ENCODE results near the gene SYNDIG1. TPM values are rescaled to one million over a fixed set of nuclear protein-coding genes. Genes with fewer than 3 reads are reported as not detected.

Gene SYNDIG1
- polyA plus RNA-seq, 4 donors = 0.90 to 2.0 (median 1.9) TPM; not detected in 1

- H3K9me3 ChIP-seq (ENCODE audit: control insufficient read depth in 2 of 2, insufficient read depth in 1 of 2, low read depth in 1 of 2, low read length in 1 of 2) = no peaks in the 10 kb centered on the region
- no peak overlapping the region for H3K4me3 ChIP-seq (ENCODE audit: low read depth in 1 of 3, low read length in 3 of 3)
- 88 to 96% (median 93%) methylated on average over 8 to 9 of the region's 9 CpGs for WGBS, 3 donors
- no peaks in the 10 kb centered on the region for H3K4me1 ChIP-seq (ENCODE audit: control insufficient read depth in 3 of 3, insufficient read depth in 2 of 3, low read depth in 1 of 3, low read length in 2 of 3)
- H3K27me3 ChIP-seq (ENCODE audit: control insufficient read depth in 3 of 3, insufficient read depth in 3 of 3, low read length in 3 of 3) = no peaks in the 10 kb centered on the region
- no peak overlapping the region for H3K27ac ChIP-seq (ENCODE audit: low read depth in 1 of 3, low read length in 2 of 3)
- FAIRE-seq (no peak), DNase-seq (no peak)
- H3K36me3 ChIP-seq (ENCODE audit: control insufficient read depth in 3 of 3, insufficient read depth in 2 of 3, low read depth in 1 of 3, low read length in 3 of 3) = no peaks in the 10 kb centered on the region
These were observed 198.9 kb downstream of the SYNDIG1 start for GRCh38 chr20:24668384-24668702.

GRCh38 chr20:24668791-24669190, 199.4 kb downstream of the SYNDIG1 start:
- 69 to 89% (median 79%) methylated on average over 5 of the region's 5 CpGs for WGBS, 3 donors
- FAIRE-seq (no peak), DNase-seq (no peak)
- Histone ChIP-seq H3K4me3 (ENCODE audit: low read depth in 1 of 3, low read length in 3 of 3) (no peak overlapping the region), H3K9me3 (ENCODE audit: control insufficient read depth in 2 of 2, insufficient read depth in 1 of 2, low read depth in 1 of 2, low read length in 1 of 2) (no peaks in the 10 kb centered on the region), H3K27me3 (ENCODE audit: control insufficient read depth in 3 of 3, insufficient read depth in 3 of 3, low read length in 3 of 3) (no peaks in the 10 kb centered on the region), H3K4me1 (ENCODE audit: control insufficient read depth in 3 of 3, insufficient read depth in 2 of 3, low read depth in 1 of 3, low read length in 2 of 3) (no peaks in the 10 kb centered on the region), H3K36me3 (ENCODE audit: control insufficient read depth in 3 of 3, insufficient read depth in 2 of 3, low read depth in 1 of 3, low read length in 3 of 3) (no peaks in the 10 kb centered on the region), H3K27ac (ENCODE audit: low read depth in 1 of 3, low read length in 2 of 3) (no peak overlapping the region)

DNA sequence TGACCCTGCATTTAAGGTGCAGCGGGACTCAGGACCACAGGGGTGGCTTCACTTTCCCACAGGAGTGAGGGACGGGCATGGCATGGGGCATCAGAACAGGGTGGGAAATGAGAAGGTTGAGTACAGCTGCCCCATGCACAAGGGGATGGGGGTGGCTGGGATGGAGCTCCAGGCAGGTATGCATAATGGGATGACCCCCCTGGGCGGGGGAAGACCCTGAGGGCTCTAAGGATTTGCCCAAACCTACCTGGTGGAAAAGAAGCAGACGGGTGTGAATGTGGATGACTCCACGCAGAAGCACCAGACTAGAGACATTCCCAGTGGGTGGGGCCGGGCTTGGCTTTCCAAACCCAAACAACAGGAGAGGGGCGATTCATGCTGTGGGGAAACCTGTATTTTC, 200.3 kb downstream of the SYNDIG1 start:
- H3K27me3 ChIP-seq (ENCODE audit: control insufficient read depth in 3 of 3, insufficient read depth in 3 of 3, low read length in 3 of 3) = peaks cover 0 to under 1% (median 0%) of the 10 kb centered on the region in 3 donors
- H3K9me3 ChIP-seq (ENCODE audit: control insufficient read depth in 2 of 2, insufficient read depth in 1 of 2, low read depth in 1 of 2, low read length in 1 of 2) = no peaks in the 10 kb centered on the region
- no peaks in the 10 kb centered on the region for H3K4me1 ChIP-seq (ENCODE audit: control insufficient read depth in 3 of 3, insufficient read depth in 2 of 3, low read depth in 1 of 3, low read length in 2 of 3)
- DNase-seq (no peak), FAIRE-seq (no peak)
- no peaks in the 10 kb centered on the region for H3K36me3 ChIP-seq (ENCODE audit: control insufficient read depth in 3 of 3, insufficient read depth in 2 of 3, low read depth in 1 of 3, low read length in 3 of 3)
- 59 to 77% (median 72%) methylated on average over 7 of the region's 7 CpGs for WGBS, 3 donors
- no peak overlapping the region for H3K27ac ChIP-seq (ENCODE audit: low read depth in 1 of 3, low read length in 2 of 3)
- H3K4me3 ChIP-seq (ENCODE audit: low read depth in 1 of 3, low read length in 3 of 3) = no peak overlapping the region

- no peaks in the 10 kb centered on the region for H3K9me3 ChIP-seq (ENCODE audit: control insufficient read depth in 2 of 2, insufficient read depth in 1 of 2, low read depth in 1 of 2, low read length in 1 of 2)
- FAIRE-seq = no peak
- WGBS, 3 donors = 75 to 85% (median 78%) methylated on average over 10 of the region's 10 CpGs
- H3K4me1 ChIP-seq (ENCODE audit: control insufficient read depth in 3 of 3, insufficient read depth in 2 of 3, low read depth in 1 of 3, low read length in 2 of 3) = no peaks in the 10 kb centered on the region
- peaks cover 0 to 2% (median 0%) of the 10 kb centered on the region in 3 donors for H3K27me3 ChIP-seq (ENCODE audit: control insufficient read depth in 3 of 3, insufficient read depth in 3 of 3, low read length in 3 of 3)
- no peak overlapping the region for H3K4me3 ChIP-seq (ENCODE audit: low read depth in 1 of 3, low read length in 3 of 3)
- no peak overlapping the region for H3K27ac ChIP-seq (ENCODE audit: low read depth in 1 of 3, low read length in 2 of 3)
- H3K36me3 ChIP-seq (ENCODE audit: control insufficient read depth in 3 of 3, insufficient read depth in 2 of 3, low read depth in 1 of 3, low read length in 3 of 3) = no peaks in the 10 kb centered on the region
- DNase-seq = no peak
These were observed 201.0 kb downstream of the SYNDIG1 start for GRCh38 chr20:24670341-24670872.

DNA sequence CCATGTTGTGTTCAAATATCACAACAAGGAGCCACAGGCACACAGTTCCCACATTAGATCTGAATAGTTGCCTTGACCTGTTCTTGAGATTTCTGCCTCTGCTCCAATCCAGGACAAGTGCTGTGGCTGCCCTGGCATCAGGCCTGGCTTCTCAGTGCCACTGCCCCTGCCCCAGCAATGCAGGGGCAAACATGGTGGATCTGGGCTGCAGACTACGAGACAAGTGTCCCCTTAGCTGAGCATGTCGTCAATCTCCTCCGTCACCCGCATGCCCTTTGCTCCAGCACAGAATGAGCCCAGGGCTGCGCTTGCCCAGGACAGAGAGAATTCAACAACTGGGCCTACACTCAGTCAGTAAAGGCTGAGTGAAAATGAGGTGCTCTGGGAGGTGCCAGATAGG, 201.6 kb downstream of the SYNDIG1 start:
- Histone ChIP-seq H3K9me3 (ENCODE audit: control insufficient read depth in 2 of 2, insufficient read depth in 1 of 2, low read depth in 1 of 2, low read length in 1 of 2) (no peaks in the 10 kb centered on the region), H3K27me3 (ENCODE audit: control insufficient read depth in 3 of 3, insufficient read depth in 3 of 3, low read length in 3 of 3) (peaks cover 0 to 2% (median 0%) of the 10 kb centered on the region in 3 donors), H3K36me3 (ENCODE audit: control insufficient read depth in 3 of 3, insufficient read depth in 2 of 3, low read depth in 1 of 3, low read length in 3 of 3) (no peaks in the 10 kb centered on the region), H3K4me1 (ENCODE audit: control insufficient read depth in 3 of 3, insufficient read depth in 2 of 3, low read depth in 1 of 3, low read length in 2 of 3) (no peaks in the 10 kb centered on the region), H3K4me3 (ENCODE audit: low read depth in 1 of 3, low read length in 3 of 3) (no peak overlapping the region), H3K27ac (ENCODE audit: low read depth in 1 of 3, low read length in 2 of 3) (no peak overlapping the region)
- FAIRE-seq = no peak
- 61 to 82% (median 75%) methylated on average over 5 of the region's 5 CpGs for WGBS, 3 donors
- no peak for DNase-seq

DNA sequence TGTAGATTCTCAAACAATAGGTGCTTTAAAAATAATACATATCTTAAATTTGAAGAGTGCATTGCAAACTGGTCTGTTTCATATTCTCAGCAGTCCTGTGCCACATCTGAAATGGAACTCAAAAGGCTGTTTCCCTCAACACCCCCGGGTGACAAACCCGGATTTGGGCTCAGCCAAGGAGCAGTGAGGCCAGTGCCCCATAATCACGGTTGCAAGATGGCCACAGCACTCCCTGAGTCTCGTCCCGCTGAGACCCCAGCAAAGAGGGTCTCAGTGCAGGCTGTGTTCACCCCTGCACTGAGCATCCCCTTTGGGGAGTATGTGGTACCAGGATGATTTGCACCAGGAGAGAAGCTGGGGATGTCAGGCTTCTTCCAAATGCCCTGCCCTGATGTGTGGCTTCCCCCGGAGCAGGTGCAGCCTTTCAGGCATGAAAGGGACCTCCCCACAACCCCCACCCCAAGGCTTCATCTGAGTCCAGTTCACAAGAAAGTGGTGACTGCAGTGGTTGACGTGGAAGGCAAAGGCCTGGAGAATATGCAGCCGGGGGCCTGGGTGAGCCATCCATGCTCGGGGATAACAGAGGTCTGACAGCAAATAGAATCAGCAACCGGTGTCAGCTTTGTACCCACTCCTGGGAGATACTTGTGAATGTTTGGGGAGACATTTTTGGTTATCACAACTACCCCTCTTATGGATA, 202.9 kb downstream of the SYNDIG1 start:
- H3K27ac ChIP-seq (ENCODE audit: low read depth in 1 of 3, low read length in 2 of 3) = no peak overlapping the region
- H3K4me3 ChIP-seq (ENCODE audit: low read depth in 1 of 3, low read length in 3 of 3) = no peak overlapping the region
- DNase-seq (no peak), FAIRE-seq (no peak)
- WGBS, 3 donors = 69 to 78% (median 73%) methylated on average over 10 of the region's 10 CpGs
- H3K27me3 ChIP-seq (ENCODE audit: control insufficient read depth in 3 of 3, insufficient read depth in 3 of 3, low read length in 3 of 3) = peaks cover 0 to 2% (median 0%) of the 10 kb centered on the region in 3 donors
- H3K36me3 ChIP-seq (ENCODE audit: control insufficient read depth in 3 of 3, insufficient read depth in 2 of 3, low read depth in 1 of 3, low read length in 3 of 3) = no peaks in the 10 kb centered on the region
- H3K4me1 ChIP-seq (ENCODE audit: control insufficient read depth in 3 of 3, insufficient read depth in 2 of 3, low read depth in 1 of 3, low read length in 2 of 3) = no peaks in the 10 kb centered on the region
- no peaks in the 10 kb centered on the region for H3K9me3 ChIP-seq (ENCODE audit: control insufficient read depth in 2 of 2, insufficient read depth in 1 of 2, low read depth in 1 of 2, low read length in 1 of 2)

GRCh38 chr20:24672886-24673677, 203.7 kb downstream of the SYNDIG1 start:
- Histone ChIP-seq H3K36me3 (ENCODE audit: control insufficient read depth in 3 of 3, insufficient read depth in 2 of 3, low read depth in 1 of 3, low read length in 3 of 3) (no peaks in the 10 kb centered on the region), H3K9me3 (ENCODE audit: control insufficient read depth in 2 of 2, insufficient read depth in 1 of 2, low read depth in 1 of 2, low read length in 1 of 2) (no peaks in the 10 kb centered on the region), H3K4me3 (ENCODE audit: low read depth in 1 of 3, low read length in 3 of 3) (no peak overlapping the region), H3K27ac (ENCODE audit: low read depth in 1 of 3, low read length in 2 of 3) (no peak overlapping the region), H3K27me3 (ENCODE audit: control insufficient read depth in 3 of 3, insufficient read depth in 3 of 3, low read length in 3 of 3) (peaks cover 0 to 2% (median 0%) of the 10 kb centered on the region in 3 donors), H3K4me1 (ENCODE audit: control insufficient read depth in 3 of 3, insufficient read depth in 2 of 3, low read depth in 1 of 3, low read length in 2 of 3) (peaks cover 0 to 3% (median 0%) of the 10 kb centered on the region in 3 donors)
- WGBS, 3 donors = 72 to 80% (median 74%) methylated on average over 7 of the region's 7 CpGs
- DNase-seq = no peak
- no peak for FAIRE-seq

GRCh38 chr20:24673678-24674570, 204.5 kb downstream of the SYNDIG1 start:
- peaks cover 0 to 3% (median 0%) of the 10 kb centered on the region in 3 donors for H3K4me1 ChIP-seq (ENCODE audit: control insufficient read depth in 3 of 3, insufficient read depth in 2 of 3, low read depth in 1 of 3, low read length in 2 of 3)
- WGBS, 3 donors = 83 to 90% (median 86%) methylated on average over 13 of the region's 13 CpGs
- H3K27ac ChIP-seq (ENCODE audit: low read depth in 1 of 3, low read length in 2 of 3) = no peak overlapping the region
- DNase-seq (no peak), FAIRE-seq (no peak)
- H3K9me3 ChIP-seq (ENCODE audit: control insufficient read depth in 2 of 2, insufficient read depth in 1 of 2, low read depth in 1 of 2, low read length in 1 of 2) = no peaks in the 10 kb centered on the region
- no peak overlapping the region for H3K4me3 ChIP-seq (ENCODE audit: low read depth in 1 of 3, low read length in 3 of 3)
- H3K36me3 ChIP-seq (ENCODE audit: control insufficient read depth in 3 of 3, insufficient read depth in 2 of 3, low read depth in 1 of 3, low read length in 3 of 3) = no peaks in the 10 kb centered on the region
- peaks cover 0 to 2% (median 0%) of the 10 kb centered on the region in 3 donors for H3K27me3 ChIP-seq (ENCODE audit: control insufficient read depth in 3 of 3, insufficient read depth in 3 of 3, low read length in 3 of 3)

Data from small intestine (tissue), 7 donors.